Transverse colon (tissue), 4 donors: Measurements from ENCODE around the gene TEX10. TPM values are rescaled to one million over a fixed set of nuclear protein-coding genes. Genes with fewer than 3 reads are reported as not detected.
"Not testable (repeated sequence)": the region's sequence is repeated elsewhere in the genome, so short reads cannot be mapped to it uniquely, and the experiment has no call there.

Source experiments
- DNase-seq: peaks from one replicate; pipeline ENCODE4 v3.0.0-alpha.2; 2019
- H3K27ac ChIP-seq, 4 donors: fragments of 200-600 bp; sonication (generic); 2 replicates each; pipeline ENCODE4 v1.5.1; 2016 to 2018; ENCODE audit warnings: inconsistent platforms in 4 of 4
- H3K27me3 ChIP-seq: fragments of 200-600 bp; sonication (generic); 2 replicates; pipeline ENCODE4 v1.5.1; 2017; ENCODE audit warnings: inconsistent platforms
- H3K36me3 ChIP-seq, 4 donors: fragments of 200-600 bp; sonication (generic); 2 replicates each; pipeline ENCODE4 v1.5.1; 2017 to 2019; ENCODE audit warnings: inconsistent platforms in 4 of 4
- H3K4me1 ChIP-seq, 4 donors: fragments of 200-600 bp; sonication (generic); 2 replicates each; pipeline ENCODE4 v1.5.1; 2017 to 2020; ENCODE audit warnings: inconsistent platforms in 4 of 4
- H3K4me3 ChIP-seq, 4 donors: fragments of 200-600 bp; sonication (generic); 1 replicate in 1 of 4; 2 replicates in 3 of 4; pipeline versions ENCODE4 v1.5.1 to v1.6.1; 2017 to 2019; ENCODE audit warnings: inconsistent platforms in 4 of 4
- H3K9me3 ChIP-seq, 2 donors: fragments of 200-600 bp; sonication (generic); 2 replicates each; pipeline ENCODE4 v1.5.1; 2017 to 2019; ENCODE audit warnings: inconsistent platforms in 2 of 2
- CTCF ChIP-seq, 5 experiments: fragments of 200-600 bp in 3 of 5; fragments of 450-650 bp in 2 of 5; sonication (generic) in 3 of 5; IDR thresholded peaks; 1 replicate in 2 of 5; 2 replicates in 3 of 5; pipeline ENCODE4 v1.5.1; 2016 to 2017; ENCODE audit warnings: antibody characterized with exemption in 5 of 5, inconsistent platforms in 3 of 5, mild to moderate bottlenecking in 2 of 5, moderate library complexity in 1 of 5
- EP300 ChIP-seq: sonication (generic); formaldehyde crosslinking; IDR thresholded peaks from one replicate; pipeline ENCODE4 v1.6.1; 2017; ENCODE audit warnings: antibody characterized with exemption, low read depth
- POLR2A ChIP-seq: fragments of 450-650 bp; IDR thresholded peaks from one replicate; pipeline ENCODE4 v1.6.1; 2016; ENCODE audit warnings: antibody characterized with exemption, mild to moderate bottlenecking, moderate library complexity
- POLR2AphosphoS5 ChIP-seq, 3 donors: sonication (generic); formaldehyde crosslinking; IDR thresholded peaks; one replicate each; pipeline ENCODE4 v1.6.1; 2016; ENCODE audit warnings: antibody characterized with exemption in 3 of 3
- WGBS, 2 donors: methylation state at CpG; one replicate each; pipeline ENCODE4 v1.1.5; 2018; ENCODE audit warnings: low coverage in 1 of 2; 5-methylcytosine and 5-hydroxymethylcytosine counted together
- in situ Hi-C, 4 donors: fragments of 200-750 bp; cut with MboI; loops; one replicate each; pipeline versions ENCODE4 v1.15.0 to v1.15.1; 2017; ENCODE audit warnings: low sequenced_read_pairs in 3 of 4, low pct_ligation_motif_present in 1 of 4, low pct_unique_long_range_greater_than_20kb in 1 of 4
- intact Hi-C: fragments of 100-400 bp; cut with DNase I; formaldehyde crosslinking; loops from one replicate; pipeline ENCODE4 v1.15.1; 2023; ENCODE audit warnings: low total_unique reads
- total RNA-seq, 4 donors: library from RNA; depleted of rRNA; stranded (reverse); fragments of >200 nt; gene quantifications; one replicate each; pipeline ENCODE4 v1.1.0, GENCODE V29; 2016

Gene TEX10
- total RNA-seq, 4 donors from 2014 or later, result 8.7 to 16.8 (median 13.0) TPM

- no peaks in the 10 kb centered on the region for H3K9me3 ChIP-seq
- 85 to 95% methylated on average over 2 of the region's 2 CpGs for WGBS, 2 donors
- in situ Hi-C loops (no loop called here), intact Hi-C loops (no loop called here)
- TF ChIP-seq EP300 (no peak), POLR2A (no peak), POLR2AphosphoS5 (IDR thresholded peaks at IDR 0.05) (no peak), CTCF (IDR thresholded peaks at IDR 0.05) (no peak)
- H3K4me1 ChIP-seq, result no peaks in the 10 kb centered on the region
- no peak overlapping the region for H3K4me3 ChIP-seq
- no peak for DNase-seq
- no peaks in the 10 kb centered on the region for H3K27me3 ChIP-seq
- H3K27ac ChIP-seq, result no peak overlapping the region
- H3K36me3 ChIP-seq, result no peaks in the 10 kb centered on the region
These were observed 42.1 kb upstream of the TEX10 start for GRCh38 chr9:100394816-100395215.

DNA sequence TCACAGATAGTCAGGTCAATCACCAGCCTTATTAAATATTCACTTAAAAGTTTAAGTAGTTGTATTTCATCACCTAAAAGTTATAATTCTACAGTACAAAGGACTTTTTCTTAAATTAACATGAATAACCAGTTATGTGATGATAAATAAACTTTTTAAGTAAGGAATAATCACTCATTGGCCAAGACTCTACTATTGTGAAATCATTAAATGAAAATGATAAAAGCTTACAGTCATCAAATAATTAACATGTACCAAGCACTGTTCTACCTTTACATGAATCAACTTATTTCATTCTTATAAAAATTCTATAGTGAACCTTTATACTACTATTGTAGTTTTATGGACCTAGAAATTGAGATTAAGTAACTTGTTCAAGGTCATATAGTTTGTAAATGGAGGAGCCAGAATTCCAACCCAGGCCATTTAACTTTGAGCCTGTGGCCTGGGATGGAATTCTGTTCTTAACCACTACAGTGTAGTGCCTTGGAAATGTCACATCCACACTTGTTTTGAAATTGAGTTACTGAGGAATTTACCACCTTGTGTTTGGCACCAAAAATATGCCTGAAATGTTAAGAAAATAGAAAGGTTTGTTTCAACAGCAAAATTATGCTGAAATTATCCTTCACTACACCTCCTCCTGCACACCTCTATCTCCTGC lies 41.4 kb upstream of the TEX10 start:
- Histone ChIP-seq H3K27me3 (no peaks in the 10 kb centered on the region), H3K27ac (no peak overlapping the region), H3K4me1 (no peaks in the 10 kb centered on the region), H3K36me3 (no peaks in the 10 kb centered on the region), H3K4me3 (no peak overlapping the region), H3K9me3 (no peaks in the 10 kb centered on the region)
- intact Hi-C loops, result no loop called here
- in situ Hi-C loops, result no loop called here
- TF ChIP-seq EP300 (no peak), CTCF (IDR thresholded peaks at IDR 0.05) (no peak), POLR2A (no peak), POLR2AphosphoS5 (IDR thresholded peaks at IDR 0.05) (no peak)
- no peak for DNase-seq

DNA sequence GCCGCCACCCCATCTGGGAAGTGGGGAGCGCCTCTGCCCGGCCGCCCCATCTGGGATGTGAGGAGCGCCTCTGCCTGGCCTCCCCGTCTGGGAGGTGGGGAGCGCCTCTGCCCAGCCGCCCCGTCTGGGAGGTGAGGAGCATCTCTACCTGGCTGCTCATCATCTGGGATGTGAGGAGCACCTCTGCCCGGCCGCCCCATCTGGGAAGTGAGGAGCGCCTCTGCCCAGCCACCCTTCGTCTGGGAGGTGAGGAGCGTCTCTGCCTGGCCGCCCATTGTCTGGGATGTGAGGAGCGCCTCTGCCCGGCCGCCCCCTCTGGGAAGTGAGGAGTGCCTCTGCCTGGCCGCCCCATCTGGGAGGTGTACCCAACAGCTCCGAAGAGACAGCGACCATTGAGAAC lies 40.2 kb upstream of the TEX10 start:
- H3K4me3 ChIP-seq, in situ Hi-C loops, H3K27ac ChIP-seq, DNase-seq, H3K36me3 ChIP-seq, H3K27me3 ChIP-seq, H3K9me3 ChIP-seq, intact Hi-C loops, H3K4me1 ChIP-seq: not testable (repeated sequence)
- WGBS, 2 donors, result 83 to 90% methylated on average over 2 to 11 of the region's 21 CpGs

DNA sequence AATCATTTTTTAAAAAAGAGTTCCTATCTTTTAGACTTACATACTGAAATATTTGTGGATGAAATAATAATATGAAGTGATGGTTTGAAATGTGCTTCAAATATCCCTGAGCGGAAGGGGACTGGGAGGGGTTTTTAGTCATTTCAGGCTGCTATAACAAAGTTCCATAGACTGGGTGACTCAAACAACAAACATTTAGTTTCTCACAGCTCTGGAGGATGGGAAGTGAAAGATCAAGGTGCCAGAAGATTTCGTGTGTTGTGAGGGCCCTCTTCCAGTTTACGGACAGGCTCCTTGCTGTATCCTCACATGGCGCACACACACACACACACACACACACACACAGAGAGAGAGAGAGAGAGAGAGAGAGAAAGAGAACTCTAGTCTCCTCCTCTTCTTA lies 27.1 kb upstream of the TEX10 start:
- Histone ChIP-seq H3K27me3 (no peaks in the 10 kb centered on the region), H3K36me3 (no peaks in the 10 kb centered on the region), H3K9me3 (peaks cover 8 to 9% of the 10 kb centered on the region in 2 donors), H3K4me3 (no peak overlapping the region), H3K4me1 (no peaks in the 10 kb centered on the region), H3K27ac (no peak overlapping the region)
- 74 to 79% methylated on average over 2 to 4 of the region's 4 CpGs for WGBS, 2 donors
- intact Hi-C loops, result no loop called here
- no peak for DNase-seq
- in situ Hi-C loops, result no loop called here
- TF ChIP-seq EP300, result no peak

DNA sequence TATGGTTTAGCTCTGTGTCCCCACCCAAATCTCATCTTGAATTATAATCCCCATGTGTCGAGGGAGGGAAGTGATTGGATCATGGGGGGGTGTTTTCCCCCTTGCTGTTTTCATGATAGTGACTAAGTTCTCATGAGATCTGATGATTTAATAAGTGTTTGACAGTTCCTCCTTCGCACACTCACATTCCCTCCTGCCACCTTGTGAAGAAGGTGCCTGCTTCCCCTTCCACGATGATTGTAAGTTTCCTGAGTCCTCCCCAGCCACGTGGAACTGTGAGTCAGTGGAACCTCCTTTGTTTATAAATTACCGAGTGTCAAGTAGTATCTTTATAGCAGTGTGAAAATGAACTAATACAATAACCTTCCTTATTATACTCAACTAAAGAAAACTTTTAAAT lies 24.3 kb upstream of the TEX10 start:
- Histone ChIP-seq H3K27me3 (no peaks in the 10 kb centered on the region), H3K4me1 (no peaks in the 10 kb centered on the region), H3K9me3 (no peaks in the 10 kb centered on the region), H3K27ac (no peak overlapping the region), H3K4me3 (no peak overlapping the region), H3K36me3 (no peaks in the 10 kb centered on the region)
- in situ Hi-C loops, result no loop called here
- no peak for DNase-seq
- TF ChIP-seq POLR2AphosphoS5 (IDR thresholded peaks at IDR 0.05), result no peak
- TF ChIP-seq CTCF (IDR thresholded peaks at IDR 0.05), result no peak
- TF ChIP-seq POLR2A, result no peak
- TF ChIP-seq EP300, result no peak
- intact Hi-C loops, result no loop called here
- WGBS, 2 donors, result 56 to 57% methylated on average over 5 of the region's 5 CpGs
